GM19240 (cell line): ENCODE data around the gene NKX2-8.
"Not testable (repeated sequence)": the region's sequence is repeated elsewhere in the genome, so short reads cannot be mapped to it uniquely, and the experiment has no call there.

Experiments used
- DNase-seq: peaks from one replicate; pipeline ENCODE4 v3.0.0; 2011; ENCODE audit warnings: low spot score; ENCODE audit not compliant: insufficient read length

NKX2-8 gene

GRCh38 chr14:36580141-36580855, 2.1 kb downstream of the NKX2-8 start:
- no peak for DNase-seq

- DNase-seq: no peak
Measured at GRCh38 chr14:36579573-36580140, 2.8 kb downstream of the NKX2-8 start.

GRCh38 chr14:36579001-36579555, 3.3 kb downstream of the NKX2-8 start:
- no peak for DNase-seq

- DNase-seq: no peak
Measured at GRCh38 chr14:36570065-36570464, 12.3 kb downstream of the NKX2-8 start.

- DNase-seq: no peak
Measured at GRCh38 chr14:36556811-36557433, 25.5 kb downstream of the NKX2-8 start.

- DNase-seq: no peak
Measured at GRCh38 chr14:36555998-36556743, 26.2 kb downstream of the NKX2-8 start.

- DNase-seq: no peak
Measured at GRCh38 chr14:36553656-36554260, 28.7 kb downstream of the NKX2-8 start.

GRCh38 chr14:36550899-36551298, 31.5 kb downstream of the NKX2-8 start:
- DNase-seq: no peak

- DNase-seq: not testable (repeated sequence)
Measured at GRCh38 chr14:36544280-36544679, 38.1 kb downstream of the NKX2-8 start.

GRCh38 chr14:36538051-36538450, 44.4 kb downstream of the NKX2-8 start:
- no peak for DNase-seq
